Measurements from ENCODE around the gene CGB5. TPM values are rescaled to one million over a fixed set of nuclear protein-coding genes. Genes with fewer than 3 reads are reported as not detected.
"Not testable (repeated sequence)": the region's sequence is repeated elsewhere in the genome, so short reads cannot be mapped to it uniquely, and the experiment has no call there.

The CGB5 gene
- total RNA-seq, 1 experiment from 2014 or later = not detected

- in situ Hi-C loops (cut with HindIII; ENCODE audit: low pct_unique_long_range_greater_than_20kb, low sequenced_read_pairs) (no loop called here), intact Hi-C loops (cut with micrococcal nuclease; ENCODE audit: unreplicated experiment) (no loop called here)
- H3K9me3 ChIP-seq (ENCODE audit: control insufficient read depth, insufficient read depth, low read depth, low read length) = no peaks in the 10 kb centered on the region
- H3K4me3 ChIP-seq (ENCODE audit: low read depth in 2 of 2, low read length in 2 of 2) = no peak overlapping the region
- no peaks in the 10 kb centered on the region for H3K36me3 ChIP-seq (ENCODE audit: control insufficient read depth, insufficient read depth, low read length)
- H3K4me1 ChIP-seq (ENCODE audit: control insufficient read depth, insufficient read depth, low read length) = no peaks in the 10 kb centered on the region; the same call in 1 of the 2 replicates
- ChIA-PET CTCF (interaction anchor here (0.7 kb wide), 1 partner anchor 16 kb away, joined by 3 read pairs; no protein-coding TSS in a partner anchor), POLR2A (no interaction called here)
- no peak for ATAC-seq
- no peak overlapping the region for H3K27ac ChIP-seq (ENCODE audit: low read length)
- no TSS peak for BruUV-seq (replicated peaks)
- TF ChIP-seq SIN3A (IDR thresholded peaks at IDR 0.05; ENCODE audit: borderline replicate concordance, insufficient read depth, low read depth, low read length) (no peak), POLR2AphosphoS5 (IDR thresholded peaks at IDR 0.05; ENCODE audit: low read depth, low read length) (no peak), TCF7L2 (IDR thresholded peaks at IDR 0.05; ENCODE audit: low read depth, low read length) (no peak), REST (IDR thresholded peaks at IDR 0.05; ENCODE audit: insufficient read depth in 1 of 2, low read depth in 2 of 2, low read length in 1 of 2) (no peak), CTCF (IDR thresholded peaks at IDR 0.05) (no peak)
- no peaks in the 10 kb centered on the region for H3K27me3 ChIP-seq (ENCODE audit: control insufficient read depth, insufficient read depth, low read length)
- no peak for DNase-seq (ENCODE audit: low read depth, low spot score)
Observed at GRCh38 chr19:49020931-49021895, 22.4 kb upstream of the CGB5 start.

GRCh38 chr19:49022116-49022515, 21.5 kb upstream of the CGB5 start:
- no peak for TF ChIP-seq POLR2AphosphoS5 (IDR thresholded peaks at IDR 0.05; ENCODE audit: low read depth, low read length)
- no peak for TF ChIP-seq CTCF (IDR thresholded peaks at IDR 0.05)
- TF ChIP-seq REST (IDR thresholded peaks at IDR 0.05; ENCODE audit: insufficient read depth in 1 of 2, low read depth in 2 of 2, low read length in 1 of 2) = no peak
- TF ChIP-seq TCF7L2 (IDR thresholded peaks at IDR 0.05; ENCODE audit: low read depth, low read length) = no peak
- TF ChIP-seq SIN3A (IDR thresholded peaks at IDR 0.05; ENCODE audit: borderline replicate concordance, insufficient read depth, low read depth, low read length) = no peak
- Histone ChIP-seq H3K36me3 (ENCODE audit: control insufficient read depth, insufficient read depth, low read length) (no peaks in the 10 kb centered on the region), H3K9me3 (ENCODE audit: control insufficient read depth, insufficient read depth, low read depth, low read length) (no peaks in the 10 kb centered on the region), H3K27ac (ENCODE audit: low read length) (no peak overlapping the region), H3K27me3 (ENCODE audit: control insufficient read depth, insufficient read depth, low read length) (no peaks in the 10 kb centered on the region), H3K4me1 (ENCODE audit: control insufficient read depth, insufficient read depth, low read length) (no peaks in the 10 kb centered on the region; the same call in 1 of the 2 replicates), H3K4me3 (ENCODE audit: low read depth in 2 of 2, low read length in 2 of 2) (no peak overlapping the region)
- POLR2A ChIA-PET = interaction anchor here (0.6 kb wide), 1 partner anchor 28 kb away, joined by 7 read pairs; the partner anchor contains the start of gene RUVBL2
- intact Hi-C loops (cut with micrococcal nuclease; ENCODE audit: unreplicated experiment) (no loop called here), in situ Hi-C loops (cut with HindIII; ENCODE audit: low pct_unique_long_range_greater_than_20kb, low sequenced_read_pairs) (no loop called here)
- CTCF ChIA-PET = no interaction called here
- no TSS peak for BruUV-seq (replicated peaks)
- ATAC-seq = no peak
- no peak for DNase-seq (ENCODE audit: low read depth, low spot score)

- not testable (repeated sequence) for H3K27ac ChIP-seq (ENCODE audit: low read length)
Observed at GRCh38 chr19:49024233-49024632, 19.4 kb upstream of the CGB5 start, which contains the start of gene CGB3. CGB3 (minus strand) TSS chr19:49024333; CDS start chr19:49023971, 362 bp downstream.

More at GRCh38 chr19:49024233-49024632, 19.4 kb upstream of the CGB5 start, which contains the start of gene CGB3:
- DNase-seq (ENCODE audit: low read depth, low spot score); BruUV-seq (replicated peaks); ATAC-seq; H3K9me3 ChIP-seq (ENCODE audit: control insufficient read depth, insufficient read depth, low read depth, low read length); H3K4me1 ChIP-seq (ENCODE audit: control insufficient read depth, insufficient read depth, low read length); POLR2A ChIA-PET; intact Hi-C loops (cut with micrococcal nuclease; ENCODE audit: unreplicated experiment); H3K27me3 ChIP-seq (ENCODE audit: control insufficient read depth, insufficient read depth, low read length); CTCF ChIA-PET; H3K4me3 ChIP-seq (ENCODE audit: low read depth in 2 of 2, low read length in 2 of 2); in situ Hi-C loops (cut with HindIII; ENCODE audit: low pct_unique_long_range_greater_than_20kb, low sequenced_read_pairs); H3K36me3 ChIP-seq (ENCODE audit: control insufficient read depth, insufficient read depth, low read length): not testable (repeated sequence)

Measured in Panc1 (cell line).